ENCODE data around the gene CYTIP.

DNA sequence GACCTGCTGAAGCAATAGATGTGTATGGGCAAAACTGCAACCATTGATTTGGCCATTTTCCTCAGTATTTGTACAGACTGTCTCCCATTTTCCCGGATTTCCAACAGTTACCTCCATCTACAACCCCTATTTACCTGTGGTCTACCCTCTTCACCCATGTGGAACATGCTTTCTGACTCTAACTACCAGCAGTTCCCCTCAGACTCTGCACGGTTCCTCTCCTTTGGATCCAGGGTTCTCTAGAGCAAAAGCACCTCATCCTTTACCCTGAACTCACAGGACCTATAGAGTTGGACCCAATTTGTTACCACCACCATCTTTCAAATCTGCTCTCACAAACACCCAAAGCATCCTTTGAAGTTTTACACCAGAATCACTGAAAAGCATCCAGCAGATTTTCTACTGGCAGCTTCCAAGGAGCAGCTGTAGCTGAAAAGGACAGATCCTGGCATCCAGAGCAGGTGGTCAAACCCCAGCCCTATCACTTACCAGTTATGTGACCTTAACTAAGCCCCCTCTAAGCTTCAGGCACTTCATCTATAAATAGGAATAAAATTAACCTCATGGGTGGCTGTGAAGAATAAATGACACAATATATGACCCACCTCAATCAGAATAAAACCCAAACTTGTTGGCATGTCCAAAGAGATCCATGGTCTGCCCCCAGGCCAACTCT, 15.3 kb downstream of the CYTIP start:
- TF ChIP-seq EP300 (IDR thresholded peaks at IDR 0.05) (no peak), RAD21 (conservative IDR thresholded peaks at IDR 0.05 in 1 of 2, IDR thresholded peaks at IDR 0.05 in 1 of 2) (no peak), MAFK (IDR thresholded peaks at IDR 0.05; ENCODE audit: partially characterized antibody) (no peak), CTCF (IDR thresholded peaks at IDR 0.05) (no peak), NPAS2 (CRISPR knock-in tag; IDR thresholded peaks at IDR 0.05; ENCODE audit: borderline replicate concordance) (no peak), SMC3 (IDR thresholded peaks at IDR 0.05) (no peak), POLR2A (IDR thresholded peaks at IDR 0.05; ENCODE audit: low read length) (no peak), HDAC2 (IDR thresholded peaks at IDR 0.05) (no peak), E2F6 (IDR thresholded peaks at IDR 0.05; ENCODE audit: borderline replicate concordance, low read depth) (no peak), CHD2 (IDR thresholded peaks at IDR 0.05; ENCODE audit: low read length, partially characterized antibody) (no peak), CHD4 (IDR thresholded peaks at IDR 0.05; ENCODE audit: borderline replicate concordance) (no peak)

Measured in A549 (cell line).